NCI-H2227 treated with DMSO at 0.1 percent for 48 hours (cell line): ENCODE data around the gene HCN2.
"Not testable (repeated sequence)": the region's sequence is repeated elsewhere in the genome, so short reads cannot be mapped to it uniquely, and the experiment has no call there.

ENCODE experiments used
- DNase-seq: peaks from one replicate; lab custom pipeline; 2025; lab: John Stamatoyannopoulos, UW

HCN2 gene

GRCh38 chr19:621191-621590 is 31.5 kb downstream of the HCN2 start:
- not testable (repeated sequence) for DNase-seq

DNA sequence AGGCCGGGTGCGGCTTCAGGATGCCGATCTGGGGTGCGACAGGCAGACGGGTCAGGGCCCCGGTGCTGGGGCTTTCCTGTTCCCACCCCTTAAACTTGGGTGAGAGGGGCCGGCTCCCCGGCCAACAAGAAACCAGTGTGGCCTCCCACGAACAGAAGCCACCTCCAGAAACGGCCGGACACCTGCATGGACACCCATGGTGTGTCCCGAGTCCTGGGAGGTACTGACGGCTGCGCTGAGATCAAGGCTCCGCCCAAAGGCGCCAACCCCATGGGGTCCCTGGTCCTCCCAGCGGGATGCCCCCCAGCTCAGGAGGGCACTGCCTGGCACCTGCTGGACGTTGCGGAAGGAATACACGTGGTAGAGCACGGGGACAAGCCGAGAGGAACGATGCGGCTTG is 32.1 kb downstream of the HCN2 start:
- DNase-seq: no peak

GRCh38 chr19:622666-623065 is 33.0 kb downstream of the HCN2 start:
- DNase-seq: no peak

DNA sequence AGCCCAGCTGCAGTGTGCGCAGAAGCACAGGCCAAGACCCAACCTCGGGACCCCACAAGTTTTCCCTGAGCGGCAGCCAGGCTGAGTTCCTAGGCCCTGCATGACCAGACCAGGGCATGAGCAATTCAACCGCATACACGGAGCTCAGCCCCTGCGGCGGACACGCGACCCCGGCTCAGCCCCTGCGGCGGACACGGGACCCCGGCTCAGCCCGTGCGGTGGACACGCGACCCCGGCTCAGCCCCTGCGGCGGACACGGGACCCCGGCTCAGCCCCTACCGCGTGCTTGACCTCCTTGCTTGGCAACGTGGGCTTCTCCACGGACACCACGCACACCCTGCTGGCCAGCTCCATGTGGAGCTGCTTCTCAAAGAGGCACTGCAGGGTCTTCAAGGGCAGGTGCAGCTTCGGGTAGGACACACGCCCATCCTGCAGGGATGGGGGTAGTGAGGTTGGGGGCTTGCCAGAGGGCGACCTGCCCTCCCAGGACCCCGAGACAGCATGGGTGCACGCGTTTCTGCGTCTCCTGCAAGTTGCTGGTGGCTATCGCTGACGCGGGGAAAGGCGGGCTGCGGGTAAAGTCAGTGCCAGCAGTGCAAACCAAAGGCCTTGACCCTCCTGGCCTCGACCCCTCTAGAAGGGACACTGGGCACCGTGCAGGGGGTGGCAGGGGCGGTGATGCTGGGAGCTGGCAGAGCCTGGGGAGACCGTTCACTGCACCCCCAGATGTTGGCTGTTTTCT is 33.7 kb downstream of the HCN2 start:
- DNase-seq: no peak

DNA sequence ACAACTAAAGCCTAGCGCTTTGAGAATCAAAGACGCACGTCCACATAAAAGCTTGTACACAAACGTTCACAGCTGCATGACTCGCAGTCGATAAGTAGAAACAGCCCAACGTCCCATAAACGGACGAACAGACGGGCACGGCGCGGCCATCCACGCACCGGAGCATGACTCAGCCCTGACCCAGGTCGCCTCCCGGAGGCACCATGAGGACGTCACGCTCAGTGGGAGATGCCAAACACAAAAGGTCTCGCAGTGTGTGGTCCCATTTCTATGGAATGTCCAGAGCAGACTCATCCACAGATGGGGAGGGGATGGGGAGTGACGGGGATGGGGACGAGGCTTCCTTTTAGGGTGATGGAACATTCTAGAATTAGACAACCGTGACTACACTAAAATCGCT is 34.3 kb downstream of the HCN2 start:
- no peak for DNase-seq

DNA sequence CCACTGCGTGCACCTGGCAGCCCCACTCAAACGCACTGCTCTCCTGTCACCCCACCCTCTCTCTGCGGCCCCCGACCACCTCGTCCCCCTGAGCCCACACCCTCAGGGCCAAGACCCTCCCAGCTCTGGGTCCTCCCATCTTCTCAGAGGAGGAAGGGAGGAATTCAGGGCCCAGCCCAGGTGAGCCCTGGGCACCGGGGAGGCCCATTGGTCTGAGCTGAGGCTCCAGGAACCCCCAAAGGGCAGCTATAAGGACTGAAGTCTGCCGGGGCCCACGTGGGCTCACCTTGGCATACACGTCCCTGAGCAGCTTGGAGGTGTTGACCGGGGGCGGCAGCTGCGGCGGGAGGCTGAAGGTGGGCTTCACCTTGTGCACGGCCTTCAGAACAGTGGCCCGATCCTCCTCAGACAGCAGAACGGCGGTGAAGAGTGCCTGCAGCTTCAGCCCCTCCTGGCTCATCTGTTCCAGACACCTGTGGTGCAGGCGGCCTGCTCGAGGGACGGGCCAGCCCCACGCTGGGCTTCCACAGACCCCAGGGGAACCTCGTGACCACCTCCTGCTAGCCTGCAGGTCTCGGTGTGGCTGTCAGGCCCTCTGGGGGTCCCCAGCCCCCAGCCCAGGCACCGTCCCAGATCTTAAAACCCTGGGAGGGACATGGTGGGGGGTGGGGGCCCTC is 34.9 kb downstream of the HCN2 start:
- no peak for DNase-seq

DNA sequence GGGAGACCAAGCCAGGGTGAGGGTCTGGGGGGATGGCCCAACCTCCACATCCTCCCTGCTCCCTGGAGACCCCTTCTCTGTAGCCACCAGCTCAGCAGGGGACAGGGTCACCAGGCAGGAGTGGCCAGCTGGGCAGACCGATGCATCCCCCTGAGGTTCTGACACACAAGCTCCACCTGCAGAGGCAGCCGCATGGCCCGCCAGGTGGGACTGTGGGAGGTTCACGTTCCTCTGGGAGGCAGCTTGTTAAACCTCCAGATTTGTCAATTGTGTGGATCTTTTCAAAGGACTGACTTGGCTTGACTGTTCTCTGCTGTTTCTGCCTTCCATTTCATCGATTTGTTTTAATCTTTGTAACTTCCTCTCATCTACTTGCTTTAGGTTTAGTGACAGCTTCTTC is 35.6 kb downstream of the HCN2 start:
- DNase-seq: no peak

GRCh38 chr19:626566-626965 is 36.9 kb downstream of the HCN2 start:
- not testable (repeated sequence) for DNase-seq

DNA sequence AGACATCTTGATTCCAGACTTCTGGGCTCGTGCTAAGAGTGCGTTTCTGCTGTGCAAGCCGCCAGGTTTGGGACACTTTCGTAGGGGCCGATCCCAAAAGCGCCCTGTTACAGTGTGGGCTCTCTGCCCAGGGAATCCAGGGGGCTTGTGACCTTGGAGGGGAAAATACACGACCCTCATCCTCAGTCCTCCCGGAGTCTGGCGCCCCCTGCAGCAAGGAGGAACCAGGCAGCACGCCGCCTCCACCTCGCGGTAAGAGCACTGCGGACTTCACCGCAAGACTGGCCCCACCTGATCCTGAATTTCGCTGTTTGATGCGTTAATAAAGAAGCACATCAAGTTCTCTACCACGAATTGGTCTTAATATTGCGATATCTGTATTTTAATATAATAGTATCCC is 38.5 kb downstream of the HCN2 start:
- DNase-seq: no peak

DNA sequence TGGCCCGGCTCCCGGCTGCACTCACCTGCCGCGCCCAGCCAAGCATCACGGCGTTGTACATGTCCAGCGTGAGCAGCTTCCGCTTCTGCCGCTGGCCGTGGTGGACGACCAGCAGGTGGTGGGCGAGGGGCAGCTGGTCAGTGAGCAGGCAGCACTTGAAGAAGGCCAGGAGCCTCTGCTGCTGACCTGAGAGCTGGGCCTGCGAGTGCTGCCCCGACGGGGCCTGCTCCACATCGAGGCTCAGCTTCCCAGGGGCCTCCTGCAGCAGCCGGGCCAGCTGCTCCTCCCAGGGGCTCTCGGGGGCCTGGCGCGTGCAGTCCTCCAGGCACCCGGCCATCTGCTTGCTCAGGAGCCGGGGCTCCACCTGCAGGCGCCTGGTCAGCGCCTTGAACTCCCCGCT is 39.8 kb downstream of the HCN2 start:
- not testable (repeated sequence) for DNase-seq

- no peak for DNase-seq
Measured at GRCh38 chr19:629961-630714, 40.5 kb downstream of the HCN2 start.

DNA sequence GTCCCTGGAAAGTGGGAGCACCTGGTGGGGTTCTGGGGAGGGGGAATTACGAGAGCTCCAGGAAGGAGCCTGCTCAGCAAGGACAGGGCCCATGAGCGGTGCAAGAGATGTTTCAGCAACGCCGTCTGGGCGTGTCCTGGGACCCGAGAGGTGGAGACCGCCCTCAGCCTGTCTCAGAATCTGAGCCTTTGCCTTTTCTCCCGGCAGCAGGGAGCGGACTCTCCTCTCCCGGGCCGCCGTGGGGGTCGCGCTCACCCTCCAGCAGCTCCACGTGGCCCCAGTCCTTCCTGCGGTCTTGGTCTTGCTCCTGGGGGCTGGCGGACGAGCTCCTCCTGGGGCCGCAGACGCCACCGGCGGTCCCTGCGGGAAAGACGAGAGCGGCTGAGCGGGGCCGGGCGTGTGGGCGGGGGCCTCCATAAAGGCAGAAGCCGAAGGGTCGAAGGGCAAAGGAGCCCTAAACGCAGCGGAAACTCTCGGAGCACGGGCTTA is 42.9 kb downstream of the HCN2 start:
- no peak for DNase-seq

DNA sequence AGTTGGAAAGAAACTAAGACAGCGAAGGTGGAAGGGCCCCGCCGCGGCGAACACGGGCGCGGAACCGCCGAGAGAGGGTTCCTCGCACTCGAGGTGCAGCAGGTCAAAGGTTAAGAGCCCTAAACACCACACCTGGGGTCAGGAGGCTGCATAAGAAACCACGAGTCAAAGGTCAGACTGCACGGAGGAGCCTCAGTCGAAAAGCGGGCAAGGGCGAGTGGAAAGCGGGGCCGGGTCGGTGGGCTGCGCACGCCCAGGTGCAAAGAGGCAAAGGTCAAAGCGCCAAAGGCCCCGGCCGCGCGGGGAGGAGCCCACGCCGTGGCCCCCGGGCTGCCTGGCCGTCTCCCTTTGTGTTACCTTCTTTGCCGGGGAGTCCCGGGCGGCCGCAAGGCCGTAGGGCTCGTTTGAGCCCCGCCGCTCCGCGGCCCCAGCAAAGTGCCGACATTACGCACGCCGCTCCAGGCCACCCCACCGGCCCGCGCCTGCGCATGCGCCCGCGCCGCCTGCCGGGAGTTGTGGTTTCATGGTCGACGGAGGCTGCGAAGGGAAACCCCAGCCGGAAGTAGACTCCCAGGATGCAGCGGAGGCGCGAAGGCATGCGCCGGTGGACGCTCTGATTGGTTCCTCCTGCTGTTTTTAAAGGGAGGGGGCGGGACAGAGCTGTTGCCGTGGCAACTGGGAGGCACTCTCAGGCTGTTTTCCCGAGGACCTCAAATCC is 43.5 kb downstream of the HCN2 start, which contains the start of gene POLRMT:
POLRMT (minus strand) TSS at position 470 of the 718 bp plus-strand sequence; CDS start at position 445, 25 bp downstream.
- peak; percentile 94 for DNase-seq

GRCh38 chr19:633786-634639 is 44.3 kb downstream of the HCN2 start:
- no peak for DNase-seq

DNA sequence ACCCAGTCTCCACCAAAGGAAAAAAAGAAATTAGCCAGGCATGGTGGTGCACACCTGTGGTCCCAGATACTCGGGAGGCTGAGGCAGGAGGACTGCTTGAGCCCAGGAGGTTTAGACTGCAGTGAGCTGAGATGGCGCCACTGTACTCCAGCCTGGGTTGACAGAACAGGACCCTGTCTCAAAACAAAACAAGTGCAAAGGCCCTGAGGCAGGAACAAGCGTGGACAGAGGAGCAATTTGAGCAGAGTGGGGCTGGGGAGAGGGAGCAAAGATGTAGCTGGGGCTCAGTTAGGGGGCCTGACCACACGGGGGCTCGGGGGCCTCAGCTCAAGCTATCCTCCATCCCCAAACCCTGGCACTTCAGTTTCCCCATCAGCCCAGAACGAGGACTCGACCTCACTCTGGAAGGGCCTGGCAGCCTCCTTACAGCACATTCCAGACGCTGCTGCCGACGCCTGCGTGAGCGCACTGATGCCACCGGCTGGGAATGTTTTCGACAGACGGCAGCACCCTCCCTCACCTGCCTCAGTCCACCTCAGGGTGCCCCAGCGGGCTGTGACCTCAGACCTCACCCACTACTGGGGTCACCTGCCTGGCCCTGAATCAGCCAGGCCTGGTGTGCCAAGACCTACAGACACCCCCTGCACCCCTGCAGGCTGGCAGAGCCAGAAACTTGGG is 45.4 kb downstream of the HCN2 start:
- no peak for DNase-seq

GRCh38 chr19:638906-639252 is 49.2 kb downstream of the HCN2 start:
- DNase-seq: no peak

DNA sequence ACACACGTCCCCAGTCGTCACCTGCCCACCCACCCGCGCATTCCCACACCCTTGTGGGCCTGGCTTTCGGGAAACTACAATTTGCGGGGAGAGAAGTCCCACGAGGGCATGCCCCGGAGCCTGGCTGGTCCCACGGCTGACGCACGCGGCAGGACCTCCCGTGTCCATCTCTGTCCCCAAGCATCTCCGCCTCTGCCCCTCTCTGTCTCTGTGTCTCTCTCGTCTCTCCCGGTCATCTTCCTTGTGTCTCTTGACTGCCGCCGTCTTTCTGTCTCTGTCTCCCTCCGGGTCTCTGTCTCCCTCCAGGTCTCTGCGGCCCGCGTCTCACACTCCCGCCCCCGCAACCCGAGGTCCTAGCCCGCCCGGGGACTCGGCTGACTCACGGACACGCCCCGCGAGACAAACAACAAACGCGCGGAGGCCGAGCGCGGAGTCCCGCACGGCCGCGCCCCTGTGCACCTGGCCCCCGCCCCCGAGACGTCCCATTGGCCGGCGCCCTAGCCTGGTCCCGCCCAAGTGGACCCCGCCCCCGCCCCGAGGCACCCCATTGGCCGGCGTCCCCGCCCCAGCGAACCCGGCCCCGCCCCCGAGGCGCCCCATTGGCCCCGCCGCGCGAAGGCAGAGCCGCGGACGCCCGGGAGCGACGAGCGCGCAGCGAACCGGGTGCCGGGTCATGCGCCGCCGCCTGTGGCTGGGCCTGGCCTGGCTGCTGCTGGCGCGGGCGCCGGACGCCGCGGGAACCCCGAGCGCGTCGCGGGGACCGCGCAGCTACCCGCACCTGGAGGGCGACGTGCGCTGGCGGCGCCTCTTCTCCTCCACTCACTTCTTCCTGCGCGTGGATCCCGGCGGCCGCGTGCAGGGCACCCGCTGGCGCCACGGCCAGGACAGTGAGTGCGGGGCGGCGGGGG is 49.8 kb downstream of the HCN2 start, which contains the start of gene FGF22:
FGF22 (plus strand) TSS at position 627 of the 908 bp plus-strand sequence; CDS start at position 674, 47 bp downstream.
- DNase-seq: peak; percentile 59

DNA sequence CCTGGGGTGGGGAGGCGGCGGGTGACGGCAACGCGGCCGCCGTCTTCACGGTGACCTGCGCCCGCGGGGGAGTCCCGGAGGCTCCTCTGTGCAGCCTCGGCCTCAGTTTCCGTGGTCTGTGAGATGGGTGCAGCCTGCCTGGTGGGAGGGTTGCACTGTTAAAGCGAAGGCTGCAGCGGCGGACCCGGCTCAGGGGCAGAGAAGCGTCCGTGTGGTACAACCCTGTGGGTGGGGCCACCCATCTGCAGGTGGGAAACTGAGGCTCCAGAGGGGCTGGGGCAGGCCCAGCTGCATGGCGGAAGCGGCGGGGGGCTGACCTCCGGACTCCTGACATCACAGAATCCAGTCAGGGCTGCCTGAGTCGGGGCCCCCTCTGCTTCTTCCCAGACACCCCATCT is 50.5 kb downstream of the HCN2 start:
- no peak for DNase-seq

DNA sequence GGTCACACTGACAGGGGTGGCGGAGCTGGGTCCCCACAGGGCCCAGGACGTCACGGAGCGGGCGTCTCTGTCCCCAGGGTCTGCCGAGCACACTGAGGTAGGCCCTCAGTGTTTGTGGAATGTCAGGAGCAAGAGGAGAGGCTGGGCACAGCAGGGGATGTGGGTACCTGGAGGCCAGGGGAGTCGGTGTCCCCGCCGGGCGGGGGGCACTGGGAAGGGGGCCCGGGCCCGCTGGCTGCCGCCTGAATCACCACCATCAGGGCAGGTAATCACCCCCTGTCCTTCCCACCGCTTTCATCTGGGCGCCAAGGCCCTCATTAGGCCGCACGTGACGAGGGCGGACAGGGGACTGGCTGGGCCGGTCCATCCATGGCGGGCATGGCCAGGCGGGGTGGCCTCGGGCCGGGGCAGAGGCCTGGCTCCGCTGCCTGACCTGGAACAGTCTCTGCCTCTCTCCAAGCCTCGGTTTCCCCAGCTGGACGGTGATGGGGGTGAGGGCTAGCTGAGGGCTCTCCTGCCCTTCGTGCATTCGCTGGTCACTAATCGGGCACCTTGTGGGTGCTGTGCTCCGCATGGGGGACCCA is 51.0 kb downstream of the HCN2 start:
- no peak for DNase-seq
